C4-2B (cell line): ENCODE results near the gene DENND1A.

ENCODE experiments used
- H3K27ac ChIP-seq: fragments of 450-650 bp; 2 replicates; pipeline ENCODE4 v1.5.1; 2017
- CTCF ChIP-seq: fragments of 450-650 bp; conservative IDR thresholded peaks from 2 replicates; pipeline ENCODE4 v1.5.1; 2017; ENCODE audit warnings: mild to moderate bottlenecking
- ZFX ChIP-seq: fragments of 450-650 bp; IDR thresholded peaks from 2 replicates; pipeline ENCODE4 v1.6.1; 2017

DENND1A gene

GRCh38 chr9:123615381-123615780, 314.5 kb downstream of the DENND1A start:
- H3K27ac ChIP-seq, result no peak overlapping the region
- TF ChIP-seq ZFX (no peak), CTCF (no peak)

- TF ChIP-seq CTCF, result no peak
- no peak for TF ChIP-seq ZFX
- no peak overlapping the region for H3K27ac ChIP-seq
Observed at GRCh38 chr9:123614306-123615263, 315.3 kb downstream of the DENND1A start.

- H3K27ac ChIP-seq, result no peak overlapping the region
- no peak for TF ChIP-seq ZFX
- no peak for TF ChIP-seq CTCF
Observed at GRCh38 chr9:123611226-123611625, 318.7 kb downstream of the DENND1A start.

- H3K27ac ChIP-seq, result no peak overlapping the region
- TF ChIP-seq ZFX, result no peak
- no peak for TF ChIP-seq CTCF
Observed at GRCh38 chr9:123609844-123610243, 320.1 kb downstream of the DENND1A start.

GRCh38 chr9:123608104-123608503, 321.8 kb downstream of the DENND1A start:
- no peak for TF ChIP-seq CTCF
- no peak for TF ChIP-seq ZFX
- no peak overlapping the region for H3K27ac ChIP-seq

- no peak overlapping the region for H3K27ac ChIP-seq
- TF ChIP-seq CTCF (no peak), ZFX (no peak)
Observed at GRCh38 chr9:123607479-123607878, 322.4 kb downstream of the DENND1A start.

GRCh38 chr9:123606141-123606540, 323.8 kb downstream of the DENND1A start:
- H3K27ac ChIP-seq, result no peak overlapping the region
- no peak for TF ChIP-seq ZFX
- TF ChIP-seq CTCF, result no peak
